GM19463 (cell line): ENCODE measurements around the gene ETFBKMT.

Experiments
- ATAC-seq: cut with Tn5 transposase; IDR thresholded peaks from one replicate; pipeline ENCODE4 v1.9.1; 2021; ENCODE audit warnings: mild to moderate bottlenecking, moderate library complexity; ENCODE audit not compliant: unreplicated experiment

The ETFBKMT gene, protein sequence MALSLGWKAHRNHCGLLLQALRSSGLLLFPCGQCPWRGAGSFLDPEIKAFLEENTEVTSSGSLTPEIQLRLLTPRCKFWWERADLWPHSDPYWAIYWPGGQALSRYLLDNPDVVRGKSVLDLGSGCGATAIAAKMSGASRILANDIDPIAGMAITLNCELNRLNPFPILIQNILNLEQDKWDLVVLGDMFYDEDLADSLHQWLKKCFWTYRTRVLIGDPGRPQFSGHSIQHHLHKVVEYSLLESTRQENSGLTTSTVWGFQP

DNA sequence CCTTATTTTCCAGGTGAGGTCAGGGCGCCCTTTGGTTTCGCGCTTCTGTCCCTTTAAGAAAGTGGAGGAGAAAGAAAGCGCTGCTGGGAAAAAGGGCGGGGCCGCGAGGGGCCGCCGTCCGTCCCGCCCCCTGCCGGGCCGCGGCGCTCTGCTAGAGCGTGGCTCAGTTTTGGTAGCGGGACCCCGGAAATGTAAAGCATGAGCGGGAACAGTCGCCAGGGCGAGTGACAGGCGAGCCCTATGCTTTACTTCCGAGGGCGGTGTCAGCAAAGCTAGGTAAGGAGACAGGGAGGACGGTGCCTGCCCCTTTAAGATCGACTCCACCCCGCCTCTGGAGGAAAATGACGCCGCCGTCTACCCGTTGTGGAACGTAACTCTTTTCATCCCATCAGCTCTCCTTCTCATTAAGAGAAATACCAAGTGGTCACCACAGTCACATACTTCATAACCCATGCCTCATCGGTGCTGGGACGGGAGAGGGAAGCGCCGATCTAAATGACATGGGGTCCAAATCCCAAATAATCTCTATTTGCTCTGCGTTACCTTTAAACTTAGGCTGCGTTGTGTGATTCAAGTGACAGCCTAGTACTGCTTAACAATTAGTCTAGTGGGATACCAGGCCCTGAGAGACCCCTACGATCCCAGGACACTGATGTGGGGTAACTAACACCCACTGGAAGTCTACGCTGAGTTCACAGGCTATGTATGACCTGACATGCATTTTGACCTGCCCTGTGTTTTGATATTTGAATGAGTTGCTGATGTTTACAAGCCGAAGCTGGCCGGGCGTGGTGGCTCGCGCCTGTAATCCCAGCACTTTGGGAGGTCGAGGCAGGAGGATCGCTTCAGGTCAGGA is at the start of gene ETFBKMT:
Gene ETFBKMT, plus strand, starts transcription at position 602 of the 856 bp plus-strand sequence. CDS start 2,266 bp downstream, outside the sequence.
- peak; percentile 99 for ATAC-seq

DNA sequence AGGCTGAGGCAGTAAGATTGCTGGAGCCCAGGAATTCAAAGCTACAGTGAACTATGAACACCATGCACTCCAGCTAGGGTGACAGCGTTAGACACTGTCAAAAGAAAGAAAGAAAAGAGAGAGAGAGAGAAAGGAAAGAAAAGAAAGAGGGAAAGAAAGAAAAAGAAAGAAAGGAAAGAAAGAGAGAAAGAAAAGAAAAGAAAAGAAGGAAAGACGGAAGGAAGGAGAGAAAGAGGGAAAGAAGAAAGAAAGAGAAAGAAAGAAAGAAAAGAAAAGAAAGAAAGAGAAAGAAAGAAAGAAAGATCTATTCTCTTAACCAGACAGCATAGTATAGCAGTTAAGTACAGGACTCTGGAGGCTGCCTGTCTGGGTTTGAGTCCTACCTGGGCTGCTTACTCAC is 46.7 kb upstream of the ETFBKMT start:
- ATAC-seq = no peak

DNA sequence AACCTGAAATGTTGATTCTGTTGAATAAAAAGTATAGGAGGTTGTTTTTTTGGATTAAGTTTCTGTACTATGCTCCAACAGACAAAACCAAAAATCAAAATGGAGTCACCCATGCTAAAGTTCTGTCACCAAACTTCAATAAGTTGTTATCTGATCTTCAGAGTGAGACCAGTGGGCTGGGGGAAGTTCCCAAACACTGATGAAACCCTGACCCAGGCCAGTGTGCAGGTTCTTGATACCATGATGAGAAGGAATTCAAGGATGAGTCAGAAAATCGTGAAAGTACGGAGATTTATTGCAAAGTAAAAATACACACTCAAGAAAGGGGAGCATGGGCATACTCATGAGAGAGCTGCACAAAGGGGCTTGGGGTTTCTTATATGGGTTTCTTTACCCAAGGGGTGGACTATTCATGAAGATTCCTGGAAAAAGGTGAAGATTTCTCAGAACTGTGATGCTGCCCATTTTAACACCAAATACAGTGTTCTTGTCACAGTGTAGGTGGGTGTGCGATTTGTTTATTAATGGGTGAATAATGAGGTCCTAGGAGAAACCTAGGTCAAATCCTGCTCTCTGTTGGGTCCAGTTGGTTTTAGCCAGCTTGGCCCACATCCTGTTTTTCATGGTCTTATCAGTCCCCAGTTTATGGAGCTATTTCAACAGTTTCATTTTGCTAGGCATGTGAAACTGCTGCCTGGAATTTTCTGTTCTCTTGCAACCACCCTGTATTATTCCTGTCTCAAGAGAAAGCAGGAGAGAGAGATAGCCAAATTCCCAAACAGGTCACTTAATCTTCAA is 41.1 kb upstream of the ETFBKMT start:
- ATAC-seq = no peak

DNA sequence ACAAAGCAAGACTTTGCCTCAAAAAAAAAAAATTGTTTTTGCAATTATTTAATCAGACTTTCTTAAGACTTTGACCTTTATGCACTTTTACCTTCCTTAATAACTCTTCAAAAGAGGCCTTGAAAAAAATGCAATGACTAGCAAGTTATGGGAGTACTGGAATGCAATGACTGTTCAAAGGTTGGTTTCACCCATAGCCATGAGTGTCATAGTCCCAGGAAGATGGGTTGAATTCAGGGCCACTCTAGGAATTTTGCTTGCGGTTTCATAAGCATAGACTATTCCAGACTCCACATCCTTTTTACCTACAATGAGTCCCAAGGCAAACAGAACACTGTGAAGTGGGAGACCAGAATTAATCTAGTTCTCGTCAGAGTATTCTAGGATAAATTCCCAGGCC is 39.2 kb upstream of the ETFBKMT start:
- no peak for ATAC-seq

DNA sequence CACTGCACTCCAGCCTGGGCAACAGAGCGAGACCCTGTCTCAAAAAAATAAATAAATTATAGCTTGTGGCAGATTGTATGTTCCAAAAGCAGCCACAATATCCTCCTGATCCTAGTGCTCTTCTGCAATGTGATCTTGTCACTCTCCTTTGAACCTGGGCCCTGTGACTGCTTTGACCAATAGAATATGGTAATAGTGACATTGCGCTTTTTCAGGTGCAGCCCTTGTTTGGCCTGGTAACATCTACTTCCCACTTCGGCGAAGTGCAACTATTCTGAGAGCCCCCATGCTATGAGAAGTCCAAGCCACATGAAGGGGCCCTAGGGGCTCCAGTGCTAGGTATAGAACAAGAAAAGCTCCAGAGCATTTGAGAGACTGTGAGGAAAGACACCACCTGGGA is 37.5 kb upstream of the ETFBKMT start:
- no peak for ATAC-seq

DNA sequence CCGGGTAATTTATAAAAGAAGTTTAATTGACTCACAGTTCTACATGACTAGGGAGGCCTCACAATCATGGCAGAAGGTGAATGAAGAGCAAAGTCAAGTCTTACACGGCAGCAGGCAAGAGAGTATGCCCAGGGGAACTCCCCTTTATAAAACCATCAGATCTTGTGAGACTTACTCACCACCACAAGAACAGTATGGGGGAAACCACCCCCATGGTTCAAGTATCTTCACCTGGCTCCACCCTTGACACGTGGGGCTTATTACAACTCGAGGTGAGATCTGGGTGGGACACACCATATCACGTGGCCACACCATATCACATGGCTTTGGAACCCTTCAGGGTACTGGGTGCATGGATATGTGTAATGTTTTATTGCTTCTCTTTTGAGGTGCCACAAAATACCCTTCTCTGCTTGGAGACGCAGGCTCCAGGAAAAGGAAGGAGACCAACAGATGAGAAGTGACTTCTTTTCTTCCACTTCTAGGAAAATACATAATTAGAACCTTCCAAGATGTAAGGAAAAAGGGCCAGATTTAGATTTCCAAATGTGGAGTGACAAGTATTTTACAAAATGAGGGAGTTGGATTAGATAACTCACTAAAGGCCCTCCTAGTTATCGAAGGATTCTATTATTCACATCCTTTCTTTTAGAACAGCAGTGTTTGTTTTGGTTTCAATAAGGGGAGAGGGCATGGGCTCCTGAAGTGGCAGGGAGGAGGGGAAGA is 33.1 kb upstream of the ETFBKMT start:
- no peak for ATAC-seq

DNA sequence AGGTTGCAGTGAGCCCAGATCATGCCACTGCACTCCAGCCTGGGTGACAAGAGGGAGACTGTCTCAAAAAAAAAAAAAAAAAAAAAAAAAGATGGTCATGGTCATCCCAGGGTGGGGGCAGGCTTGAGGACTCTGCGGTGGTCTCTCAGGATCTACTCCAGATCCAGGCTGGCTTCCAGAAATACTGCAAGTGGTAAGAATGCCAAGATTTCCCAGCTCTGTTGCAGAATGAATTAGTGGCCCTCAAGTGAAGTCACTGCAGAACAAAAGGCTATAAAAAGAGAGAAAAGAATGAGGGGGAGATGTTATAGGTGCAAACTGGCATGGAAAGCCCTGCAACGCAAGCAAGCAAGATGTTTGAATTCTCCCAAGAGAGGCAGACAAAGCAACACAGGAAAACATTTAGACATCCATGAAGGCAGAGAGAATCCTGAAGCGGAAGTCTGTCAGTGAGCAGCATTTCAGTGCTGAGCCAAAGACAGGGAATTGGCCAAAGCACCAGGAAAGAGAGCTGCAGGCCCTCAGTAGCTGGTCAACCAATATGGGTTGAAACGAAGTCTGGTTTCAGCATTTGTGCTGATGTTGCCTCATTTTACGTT is 31.9 kb upstream of the ETFBKMT start:
- ATAC-seq = no peak

DNA sequence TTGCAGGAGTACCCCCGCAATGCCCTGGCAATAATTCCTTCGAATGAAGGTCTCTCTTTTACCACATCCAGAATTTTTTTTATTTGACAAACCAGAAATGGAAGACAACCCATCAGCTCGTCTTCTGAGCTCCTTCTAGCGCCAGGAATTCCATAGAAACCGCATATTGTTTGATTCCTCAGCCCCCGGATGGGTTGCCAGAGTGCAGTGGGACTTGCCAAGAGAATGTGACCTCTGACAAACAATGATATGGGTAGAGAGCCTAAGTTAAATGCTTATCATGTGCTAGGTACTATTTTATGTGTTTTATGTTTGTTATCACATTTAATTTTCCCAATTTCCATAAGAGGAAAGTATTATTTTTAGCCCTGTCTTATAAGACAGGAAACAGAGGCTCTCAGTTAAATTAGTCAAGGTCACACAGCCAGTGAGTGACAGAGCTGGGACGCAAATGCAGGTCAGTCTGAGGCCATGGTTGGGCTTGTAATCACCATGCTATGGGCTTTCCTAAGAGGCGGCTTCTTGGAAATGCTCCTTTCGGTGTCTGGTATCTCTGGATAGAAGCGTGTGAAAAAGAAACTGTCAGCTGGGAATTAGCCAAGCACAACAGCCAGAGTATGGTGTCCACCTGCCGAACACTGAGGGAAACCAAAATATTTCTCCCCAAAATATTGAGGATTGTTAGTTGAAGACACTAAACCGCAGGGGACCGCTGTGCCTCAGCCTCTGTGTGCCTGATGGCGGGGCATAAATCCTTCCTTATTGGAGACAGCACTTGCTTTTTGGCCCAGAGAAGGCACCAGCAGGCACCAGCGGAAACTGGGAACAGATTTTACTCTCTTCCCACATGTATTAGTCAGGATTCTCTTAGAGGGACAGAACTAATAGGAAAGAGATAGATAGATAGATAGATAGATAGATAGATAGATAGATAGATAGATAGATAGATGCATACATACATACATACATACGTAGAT is 29.4 kb upstream of the ETFBKMT start:
- ATAC-seq = no peak

DNA sequence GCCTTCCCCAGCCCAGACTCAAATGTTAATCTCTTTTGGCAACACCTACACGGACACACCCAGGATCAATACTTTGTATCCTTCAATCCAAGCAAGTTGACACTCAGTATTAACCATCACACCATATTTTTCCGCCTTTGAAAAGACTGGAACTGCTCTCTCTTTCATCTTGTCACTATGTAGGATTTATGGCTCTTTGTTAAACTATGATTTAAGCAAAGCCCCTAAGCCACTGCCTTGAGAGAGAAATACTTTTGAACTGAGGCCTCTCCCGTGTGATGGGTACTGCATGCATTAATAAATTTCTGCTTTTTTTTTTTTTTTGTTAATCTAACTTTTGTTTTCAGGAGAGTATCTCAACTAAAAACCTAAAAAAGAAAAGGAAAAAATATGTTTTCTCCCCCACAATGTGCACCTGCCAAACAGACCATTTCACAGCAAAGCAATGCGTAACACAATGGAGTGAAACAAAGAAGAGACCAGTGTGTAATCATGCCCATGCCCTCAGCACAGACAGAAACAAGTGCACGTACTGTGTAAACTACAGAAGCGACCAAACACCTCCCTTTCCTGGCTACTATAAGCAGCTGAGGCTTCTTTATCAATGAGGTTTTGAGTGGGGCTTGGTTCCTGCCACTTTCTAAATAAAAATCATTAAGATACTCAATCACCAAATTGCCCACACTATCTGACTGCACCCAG is 28.3 kb upstream of the ETFBKMT start:
- ATAC-seq = no peak

DNA sequence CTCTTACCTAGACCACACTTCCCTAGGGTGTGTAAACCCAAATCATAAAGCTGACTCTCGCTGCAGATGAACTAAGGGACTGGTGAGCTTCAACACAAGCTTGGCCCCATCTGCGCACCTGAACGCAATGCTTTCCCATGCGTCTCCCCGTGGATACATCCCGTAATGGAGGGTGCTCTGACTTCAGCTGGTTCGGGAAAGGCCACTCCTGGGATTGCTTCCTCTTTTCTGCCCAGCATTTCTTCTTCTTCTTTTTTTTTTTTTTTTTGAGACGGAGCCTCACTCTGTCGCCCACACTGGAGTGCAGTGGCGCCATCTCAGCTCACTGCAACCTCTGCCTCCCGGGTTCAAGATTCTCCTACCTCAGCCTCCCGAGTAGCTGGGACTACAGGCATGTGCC is 27.7 kb upstream of the ETFBKMT start:
- no peak for ATAC-seq

DNA sequence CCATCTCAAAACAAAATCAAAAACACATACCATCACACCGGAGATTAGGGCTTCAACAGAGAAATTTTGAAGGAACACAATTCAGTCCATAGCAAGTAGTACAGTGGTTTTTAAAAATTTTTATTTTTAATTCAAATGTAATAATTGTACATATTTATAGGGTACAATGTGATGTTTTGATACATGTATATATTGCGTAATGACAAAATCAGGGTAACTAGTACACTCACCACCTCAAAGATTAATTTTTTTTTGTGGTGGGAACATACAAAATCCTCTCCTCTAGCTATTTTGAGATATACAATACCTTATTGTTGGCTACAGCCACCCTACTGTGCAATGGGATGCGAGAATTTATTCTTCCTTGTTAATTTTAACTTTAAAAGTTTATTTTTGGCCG is 26.0 kb upstream of the ETFBKMT start:
- ATAC-seq = no peak

DNA sequence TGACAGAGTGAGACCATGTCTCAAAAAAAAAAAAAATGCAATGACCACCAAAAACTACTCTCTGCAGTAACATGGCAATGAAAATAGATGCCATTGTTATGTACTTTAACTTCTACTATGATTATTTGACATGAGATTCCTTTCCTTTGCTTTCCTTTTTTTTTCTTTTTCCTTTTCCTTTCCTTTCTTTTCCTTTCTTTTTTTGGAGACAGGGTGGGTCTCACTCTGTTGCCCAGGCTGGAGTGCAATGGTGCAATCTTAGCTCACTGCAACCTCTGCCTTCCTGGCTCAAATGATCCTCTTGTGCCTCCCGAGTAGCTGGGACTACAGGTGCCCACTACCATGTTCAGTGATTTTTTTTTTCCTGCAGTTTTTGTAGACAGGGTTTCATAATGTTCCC is 24.9 kb upstream of the ETFBKMT start:
- ATAC-seq = no peak

DNA sequence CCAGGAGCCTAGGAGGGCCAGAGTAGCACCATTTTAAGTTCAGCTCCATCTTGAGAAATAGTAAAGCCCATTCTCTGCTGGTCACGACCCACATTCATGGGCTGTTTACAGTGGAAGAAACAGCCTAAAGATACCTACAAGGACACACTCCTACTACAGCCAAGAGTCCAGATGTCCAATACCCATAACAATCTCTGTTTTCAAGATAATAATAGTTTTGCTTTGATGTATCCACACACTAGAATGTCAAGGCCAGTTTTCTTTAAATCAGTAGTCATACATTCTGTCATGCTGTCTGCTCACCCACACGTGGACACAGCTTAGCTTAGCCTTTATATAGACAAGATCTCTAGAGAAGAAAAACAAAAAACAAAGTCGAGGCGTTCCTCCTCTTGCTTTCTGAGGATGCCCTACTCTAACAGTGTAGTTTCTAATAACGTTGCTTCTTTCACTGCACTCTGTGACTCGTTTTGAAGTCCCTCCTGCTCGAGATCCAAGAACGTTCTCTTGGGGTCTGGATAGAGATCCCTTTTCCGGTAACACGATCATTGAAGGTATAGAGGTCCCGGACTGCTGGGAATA is 17.9 kb upstream of the ETFBKMT start:
- ATAC-seq = no peak

DNA sequence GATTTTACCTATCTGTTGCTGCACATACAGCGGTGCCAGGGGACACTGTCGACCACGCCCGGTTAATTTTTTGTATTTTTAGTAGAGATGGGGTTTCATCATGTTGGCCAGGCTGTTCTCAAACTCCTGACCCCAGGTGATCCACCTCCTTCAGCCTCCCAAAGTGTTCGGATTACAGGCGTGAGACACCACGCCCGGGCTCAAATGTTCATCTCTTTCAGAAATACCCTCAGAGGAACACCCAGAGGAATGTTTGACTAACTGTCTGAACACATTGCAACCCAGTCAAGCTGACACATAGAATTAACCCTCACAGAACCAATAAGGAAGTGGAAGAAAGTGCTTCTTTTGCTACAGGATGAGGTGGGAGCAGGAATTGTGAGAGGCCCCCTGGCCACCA is 15.0 kb upstream of the ETFBKMT start:
- no peak for ATAC-seq

DNA sequence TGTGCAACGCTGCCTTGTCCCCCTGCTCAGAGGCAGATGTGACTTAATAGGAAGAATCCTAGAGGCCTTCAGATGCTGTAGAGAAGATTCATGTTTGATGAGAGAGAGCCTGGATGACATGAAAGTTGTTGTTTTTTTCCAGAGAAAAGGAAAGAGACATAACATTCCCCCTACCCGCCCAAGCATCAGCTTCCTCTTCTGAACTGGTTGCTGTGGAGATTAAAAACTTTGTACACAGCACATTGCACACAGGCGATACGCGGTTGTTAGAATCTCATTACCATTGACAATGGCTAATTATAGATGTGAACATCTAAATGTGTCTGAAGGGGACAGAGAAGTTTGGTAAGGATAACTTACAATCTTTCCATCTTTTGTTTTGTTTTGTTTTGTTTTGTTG is 13.6 kb upstream of the ETFBKMT start:
- ATAC-seq = no peak

DNA sequence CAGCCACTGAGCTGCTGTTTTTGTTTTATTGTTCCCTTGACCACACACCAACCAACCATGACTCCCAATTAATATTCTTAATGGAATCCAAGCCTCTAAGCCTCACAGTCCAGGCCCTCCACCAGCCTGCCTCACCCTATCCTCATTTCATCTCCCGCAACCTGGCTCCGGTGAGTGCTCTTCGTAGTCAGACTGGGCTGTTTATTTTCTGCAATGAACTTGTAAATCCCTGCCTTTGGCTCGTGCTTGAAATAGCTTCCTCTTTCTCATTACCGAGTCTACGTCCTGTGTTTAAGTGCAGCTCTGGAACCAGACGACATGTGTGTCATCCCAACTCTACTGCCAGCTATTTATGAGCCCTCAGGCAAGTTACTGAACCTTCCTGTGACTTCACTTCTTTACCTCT is 12.4 kb upstream of the ETFBKMT start:
- no peak for ATAC-seq

DNA sequence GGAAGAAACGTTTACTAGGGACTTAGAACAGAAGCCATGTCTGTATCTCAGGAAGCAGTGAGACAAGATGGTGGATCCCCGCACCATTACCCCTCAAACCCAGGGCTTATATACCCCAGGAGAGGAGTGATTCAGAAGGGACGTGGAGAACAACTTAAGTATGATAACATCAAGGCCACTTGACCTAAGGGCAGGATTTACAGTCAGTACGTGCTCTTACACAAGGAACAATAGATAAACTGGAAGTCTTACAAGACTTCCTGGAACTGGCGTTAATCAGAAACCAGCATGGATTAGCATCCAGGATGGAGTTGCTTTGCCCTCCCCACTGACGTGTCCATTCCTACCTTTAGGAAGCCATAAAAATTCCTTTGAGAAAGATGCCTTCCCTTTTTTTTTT is 8.6 kb upstream of the ETFBKMT start:
- ATAC-seq = no peak

DNA sequence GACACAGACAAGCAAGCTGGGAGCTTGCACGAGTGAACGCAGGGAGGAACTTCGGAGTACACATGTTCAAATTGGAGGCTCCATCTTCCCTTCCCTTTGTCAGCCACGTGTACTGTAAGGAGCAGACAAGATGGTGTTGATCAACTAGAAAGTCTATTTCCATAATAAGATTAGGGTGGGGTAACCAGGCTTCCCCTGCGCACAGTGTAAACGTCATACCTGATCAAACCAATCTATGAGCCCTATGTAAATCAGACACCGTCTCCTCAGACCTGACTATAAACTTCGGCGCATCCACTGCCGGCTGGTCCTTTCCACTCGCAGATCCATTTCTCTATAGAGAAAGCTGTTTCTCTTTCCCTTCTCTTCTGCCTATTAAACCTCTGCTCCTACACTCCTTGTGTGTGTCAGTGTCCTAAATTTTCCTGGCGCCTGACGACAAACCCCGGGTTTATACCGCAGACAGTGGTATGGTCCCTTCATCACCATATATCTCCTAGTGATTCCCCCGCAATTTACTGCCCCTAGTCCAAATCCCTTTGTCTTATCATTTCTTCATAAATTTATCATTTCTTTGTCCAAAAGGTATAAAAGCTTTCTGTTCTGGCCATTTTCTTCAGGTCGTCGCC is 7.5 kb upstream of the ETFBKMT start:
- no peak for ATAC-seq
